ENCODE results near the gene ZFPL1. TPM values are rescaled to one million over a fixed set of nuclear protein-coding genes. Genes with fewer than 3 reads are reported as not detected.

The ZFPL1 gene
- total RNA-seq, 2 donors from 2014 or later = 61.6 to 62.6 TPM

GRCh38 chr11:65119670-65119995, 35.6 kb downstream of the ZFPL1 start:
- no peak overlapping the region for H3K4me3 ChIP-seq
- H3K4me1 ChIP-seq (replicated peaks) = peaks cover 23% of the 10 kb centered on the region
- no peak for DNase-seq (ENCODE audit: low spot score)
- TF ChIP-seq POLR2A (IDR thresholded peaks at IDR 0.05) (no peak), POLR2AphosphoS5 (IDR thresholded peaks at IDR 0.05) (no peak), CTCF (IDR thresholded peaks at IDR 0.05) (no peak)
- H3K9me3 ChIP-seq = no peaks in the 10 kb centered on the region
- intact Hi-C loops (cut with DNase I) = loop anchor here (5.0 to 10.0 kb wide), 3 partner anchors 37 to 265 kb away; partner anchors contain the start of genes ATG2A, CDCA5 and ZFPL1
- no peaks in the 10 kb centered on the region for H3K27me3 ChIP-seq (replicated peaks; ENCODE audit: insufficient read depth)
- no peak overlapping the region for H3K27ac ChIP-seq
- H3K36me3 ChIP-seq = peaks cover 7 to 10% of the 10 kb centered on the region in 2 donors

GRCh38 chr11:65120831-65121230, 36.8 kb downstream of the ZFPL1 start:
- peaks cover 12 to 13% of the 10 kb centered on the region in 2 donors for H3K36me3 ChIP-seq
- peak overlapping the region; percentile 90 to 96 for H3K27ac ChIP-seq
- H3K4me1 ChIP-seq (replicated peaks) = peaks cover 20% of the 10 kb centered on the region
- intact Hi-C loops (cut with DNase I) = no loop called here
- no peaks in the 10 kb centered on the region for H3K9me3 ChIP-seq
- H3K4me3 ChIP-seq = peak overlapping the region; percentile 65 to 79
- 87% methylated on average over 3 of the region's 3 CpGs for WGBS
- no peaks in the 10 kb centered on the region for H3K27me3 ChIP-seq (replicated peaks; ENCODE audit: insufficient read depth)
- TF ChIP-seq POLR2AphosphoS5 (IDR thresholded peaks at IDR 0.05) (no peak), CTCF (IDR thresholded peaks at IDR 0.05) (no peak), POLR2A (IDR thresholded peaks at IDR 0.05) (no peak)
- no peak for DNase-seq (ENCODE audit: low spot score)

GRCh38 chr11:65121447-65121864, 37.4 kb downstream of the ZFPL1 start:
- Histone ChIP-seq H3K9me3 (no peaks in the 10 kb centered on the region), H3K27ac (peak overlapping the region; percentile 90 to 96), H3K4me3 (peak overlapping the region; percentile 65 to 79), H3K36me3 (peaks cover 15% of the 10 kb centered on the region in 2 donors), H3K27me3 (replicated peaks; ENCODE audit: insufficient read depth) (no peaks in the 10 kb centered on the region), H3K4me1 (replicated peaks) (peaks cover 14% of the 10 kb centered on the region)
- DNase-seq (ENCODE audit: low spot score) = no peak
- TF ChIP-seq POLR2A (IDR thresholded peaks at IDR 0.05) = no peak
- TF ChIP-seq POLR2AphosphoS5 (IDR thresholded peaks at IDR 0.05) = no peak
- no peak for TF ChIP-seq CTCF (IDR thresholded peaks at IDR 0.05)
- intact Hi-C loops (cut with DNase I) = no loop called here
- under 1% methylated on average over 22 of the region's 22 CpGs for WGBS

- no peaks in the 10 kb centered on the region for H3K27me3 ChIP-seq (replicated peaks; ENCODE audit: insufficient read depth)
- under 1% methylated on average over 64 of the region's 64 CpGs for WGBS
- TF ChIP-seq POLR2A (IDR thresholded peaks at IDR 0.05) (peak; percentile 98), POLR2AphosphoS5 (IDR thresholded peaks at IDR 0.05) (peak; percentile 100), CTCF (IDR thresholded peaks at IDR 0.05) (peak in 1 of 4 experiments; percentile 18)
- intact Hi-C loops (cut with DNase I) = no loop called here
- peaks cover 12% of the 10 kb centered on the region for H3K4me1 ChIP-seq (replicated peaks)
- no peaks in the 10 kb centered on the region for H3K9me3 ChIP-seq
- peak within 1 kb of the TSS; percentile 65 to 79 for H3K4me3 ChIP-seq
- H3K27ac ChIP-seq = peak within 1 kb of the TSS; percentile 90 to 96
- peaks cover 15% of the 10 kb centered on the region in 2 donors for H3K36me3 ChIP-seq
- DNase-seq (ENCODE audit: low spot score) = peak; percentile 99
Measured at GRCh38 chr11:65121865-65122696, 38.1 kb downstream of the ZFPL1 start, which contains the start of the genes FAU and MRPL49. FAU (minus strand) TSS chr11:65122134; CDS start chr11:65121813, 321 bp downstream. MRPL49 (plus strand) TSS chr11:65122321; CDS start chr11:65122347, 26 bp downstream.
